SK-N-SH treated with all-trans-retinoic acid at 6 μM for 48 hours (cell line): ENCODE results near the gene LHFPL5.

Source experiments
- ATAC-seq: fragments of 200-7000 bp; cut with Tn5 transposase; 3 replicates; pipeline ENCODE4 v1.9.1; 2020; ENCODE audit warnings: mild to moderate bottlenecking, moderate library complexity
- BACH2 ChIP-seq: fragments of 250-450 bp; sonication (Bioruptor Pico); IDR thresholded peaks from 2 replicates; pipeline ENCODE4 v1.9.0; 2021; ENCODE audit warnings: mild to moderate bottlenecking, borderline replicate concordance
- CSDC2 ChIP-seq: fragments of 250-450 bp; sonication (Bioruptor Pico); IDR thresholded peaks from 2 replicates; pipeline ENCODE4 v1.5.0; 2020; ENCODE audit warnings: mild to moderate bottlenecking, moderate library complexity
- ESRRG ChIP-seq: fragments of 250-450 bp; sonication (Bioruptor Pico); IDR thresholded peaks from 2 replicates; pipeline ENCODE4 v1.6.1; 2021; ENCODE audit warnings: mild to moderate bottlenecking
- GLIS3 ChIP-seq: fragments of 250-450 bp; sonication (Bioruptor Pico); IDR thresholded peaks from 2 replicates; pipeline ENCODE4 v1.5.0; 2020; ENCODE audit warnings: mild to moderate bottlenecking, moderate library complexity
- ISL1 ChIP-seq: fragments of 250-450 bp; sonication (Bioruptor Pico); IDR thresholded peaks from 2 replicates; pipeline ENCODE4 v2.1.2; 2022; ENCODE audit warnings: mild to moderate bottlenecking, moderate library complexity
- OSR1 ChIP-seq: fragments of 250-450 bp; sonication (Bioruptor Pico); IDR thresholded peaks from 2 replicates; pipeline ENCODE4 v1.8.0; 2022; ENCODE audit warnings: moderate library complexity, mild to moderate bottlenecking, inconsistent platforms
- PPARA ChIP-seq: fragments of 250-450 bp; sonication (Bioruptor Pico); IDR thresholded peaks from 2 replicates; pipeline ENCODE4 v1.5.0; 2020; ENCODE audit warnings: mild to moderate bottlenecking, borderline replicate concordance
- RARB ChIP-seq: fragments of 250-450 bp; sonication (Bioruptor Pico); IDR thresholded peaks from 2 replicates; pipeline ENCODE4 v1.8.0; 2021; ENCODE audit warnings: mild to moderate bottlenecking, moderate library complexity
- TCF4 ChIP-seq: fragments of 250-450 bp; sonication (Bioruptor Pico); IDR thresholded peaks from 2 replicates; pipeline ENCODE4 v1.8.0; 2021; ENCODE audit warnings: mild to moderate bottlenecking, moderate library complexity, borderline replicate concordance
- TOX ChIP-seq: fragments of 250-450 bp; sonication (Bioruptor Pico); IDR thresholded peaks from 2 replicates; pipeline ENCODE4 v1.8.0; 2021; ENCODE audit warnings: mild to moderate bottlenecking, moderate library complexity, borderline replicate concordance
- ZC3H10 ChIP-seq: fragments of 250-450 bp; sonication (Bioruptor Pico); IDR thresholded peaks from 2 replicates; pipeline ENCODE4 v1.5.1; 2021; ENCODE audit warnings: mild to moderate bottlenecking, moderate library complexity
- ZFP3 ChIP-seq: fragments of 250-450 bp; sonication (Bioruptor Pico); IDR thresholded peaks from 2 replicates; pipeline ENCODE4 v1.5.0; 2020; ENCODE audit warnings: mild to moderate bottlenecking, moderate library complexity
- ZFP30 ChIP-seq: fragments of 450-650 bp; formaldehyde crosslinking; IDR thresholded peaks from 2 replicates; pipeline ENCODE4 v1.5.0; 2022; ENCODE audit warnings: mild to moderate bottlenecking, moderate library complexity
- ZNF565 ChIP-seq: fragments of 450-650 bp; formaldehyde crosslinking; conservative IDR thresholded peaks from 2 replicates; pipeline ENCODE4 v1.5.0; 2020; ENCODE audit warnings: low read depth, mild to moderate bottlenecking, moderate library complexity
- ZNF8 ChIP-seq: fragments of 450-650 bp; formaldehyde crosslinking; IDR thresholded peaks from 2 replicates; pipeline ENCODE4 v1.5.0; 2020; ENCODE audit warnings: mild to moderate bottlenecking, moderate library complexity
- TF ChIP-seq, protein P1 (sequence below): fragments of 250-450 bp; sonication (Bioruptor Pico); IDR thresholded peaks from 2 replicates; pipeline ENCODE4 v1.5.0; 2020; ENCODE audit warnings: mild to moderate bottlenecking, moderate library complexity
- TF ChIP-seq, protein P2 (sequence below): fragments of 250-450 bp; sonication (Bioruptor Pico); IDR thresholded peaks from 2 replicates; pipeline ENCODE4 v1.8.0; 2021; ENCODE audit warnings: low read depth, mild to moderate bottlenecking, moderate library complexity, borderline replicate concordance
- TF ChIP-seq, protein P3 (sequence below): fragments of 250-450 bp; sonication (Bioruptor Pico); IDR thresholded peaks from 2 replicates; pipeline ENCODE4 v1.8.0; 2020; ENCODE audit warnings: mild to moderate bottlenecking, moderate library complexity, borderline replicate concordance
- TF ChIP-seq, protein P4 (sequence below): fragments of 250-450 bp; sonication (Bioruptor Pico); IDR thresholded peaks from 2 replicates; pipeline ENCODE4 v1.5.1; 2020; ENCODE audit warnings: low read depth, mild to moderate bottlenecking, moderate library complexity
- TF ChIP-seq, protein P5 (sequence below): fragments of 250-450 bp; sonication (Bioruptor Pico); IDR thresholded peaks from 2 replicates; pipeline ENCODE4 v1.5.1; 2021; ENCODE audit warnings: mild to moderate bottlenecking, moderate library complexity

The LHFPL5 gene

DNA sequence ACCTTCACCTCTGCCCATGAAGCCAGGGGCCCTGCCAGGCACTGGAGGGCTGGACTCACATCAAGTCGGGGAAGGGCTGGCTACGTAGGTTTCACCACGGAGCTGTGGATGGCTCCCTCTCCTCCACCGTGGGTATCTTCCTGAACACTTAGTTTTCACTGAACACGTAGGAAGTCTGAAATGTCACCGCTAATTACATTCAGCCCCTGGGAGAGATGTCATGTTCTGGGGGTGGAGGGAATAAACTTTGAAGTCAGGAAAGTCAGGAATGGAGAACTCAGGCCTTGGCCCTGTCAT lies 6.5 kb downstream of the LHFPL5 start (continued):
- TF ChIP-seq, protein P1, sequence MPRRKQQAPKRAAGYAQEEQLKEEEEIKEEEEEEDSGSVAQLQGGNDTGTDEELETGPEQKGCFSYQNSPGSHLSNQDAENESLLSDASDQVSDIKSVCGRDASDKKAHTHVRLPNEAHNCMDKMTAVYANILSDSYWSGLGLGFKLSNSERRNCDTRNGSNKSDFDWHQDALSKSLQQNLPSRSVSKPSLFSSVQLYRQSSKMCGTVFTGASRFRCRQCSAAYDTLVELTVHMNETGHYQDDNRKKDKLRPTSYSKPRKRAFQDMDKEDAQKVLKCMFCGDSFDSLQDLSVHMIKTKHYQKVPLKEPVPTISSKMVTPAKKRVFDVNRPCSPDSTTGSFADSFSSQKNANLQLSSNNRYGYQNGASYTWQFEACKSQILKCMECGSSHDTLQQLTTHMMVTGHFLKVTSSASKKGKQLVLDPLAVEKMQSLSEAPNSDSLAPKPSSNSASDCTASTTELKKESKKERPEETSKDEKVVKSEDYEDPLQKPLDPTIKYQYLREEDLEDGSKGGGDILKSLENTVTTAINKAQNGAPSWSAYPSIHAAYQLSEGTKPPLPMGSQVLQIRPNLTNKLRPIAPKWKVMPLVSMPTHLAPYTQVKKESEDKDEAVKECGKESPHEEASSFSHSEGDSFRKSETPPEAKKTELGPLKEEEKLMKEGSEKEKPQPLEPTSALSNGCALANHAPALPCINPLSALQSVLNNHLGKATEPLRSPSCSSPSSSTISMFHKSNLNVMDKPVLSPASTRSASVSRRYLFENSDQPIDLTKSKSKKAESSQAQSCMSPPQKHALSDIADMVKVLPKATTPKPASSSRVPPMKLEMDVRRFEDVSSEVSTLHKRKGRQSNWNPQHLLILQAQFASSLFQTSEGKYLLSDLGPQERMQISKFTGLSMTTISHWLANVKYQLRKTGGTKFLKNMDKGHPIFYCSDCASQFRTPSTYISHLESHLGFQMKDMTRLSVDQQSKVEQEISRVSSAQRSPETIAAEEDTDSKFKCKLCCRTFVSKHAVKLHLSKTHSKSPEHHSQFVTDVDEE (CRISPR knock-in tag) = no peak
- TF ChIP-seq ZC3H10 (CRISPR knock-in tag) (no peak), ESRRG (CRISPR knock-in tag) (no peak), GLIS3 (no peak)

DNA sequence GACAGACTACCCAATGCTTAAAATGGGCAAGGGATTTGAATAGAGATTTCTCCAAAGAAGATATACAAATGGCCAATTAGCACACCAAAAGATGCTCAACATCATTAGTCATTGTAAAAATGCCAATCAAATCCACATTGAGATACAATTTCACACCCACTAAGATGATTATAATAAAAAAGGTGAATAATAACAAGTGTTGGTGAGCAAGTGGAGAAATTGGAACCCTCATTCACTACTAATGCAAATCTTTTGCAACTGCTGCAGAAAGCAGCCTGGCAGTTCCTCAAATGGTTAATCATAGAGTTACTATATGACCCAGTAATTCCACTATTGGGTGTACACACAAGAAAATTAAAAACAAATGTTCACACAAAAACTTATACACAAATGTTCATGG lies 12.4 kb downstream of the LHFPL5 start:
- TF ChIP-seq CSDC2 (CRISPR knock-in tag) = no peak
- TF ChIP-seq ZNF8 (CRISPR knock-in tag) = no peak
- TF ChIP-seq ESRRG (CRISPR knock-in tag) = no peak
- no peak for TF ChIP-seq PPARA
- no peak for TF ChIP-seq ISL1 (CRISPR knock-in tag)
- TF ChIP-seq RARB = no peak
- no peak for TF ChIP-seq ZFP3 (CRISPR knock-in tag)
- TF ChIP-seq ZC3H10 (CRISPR knock-in tag) = no peak
- TF ChIP-seq, protein P2, sequence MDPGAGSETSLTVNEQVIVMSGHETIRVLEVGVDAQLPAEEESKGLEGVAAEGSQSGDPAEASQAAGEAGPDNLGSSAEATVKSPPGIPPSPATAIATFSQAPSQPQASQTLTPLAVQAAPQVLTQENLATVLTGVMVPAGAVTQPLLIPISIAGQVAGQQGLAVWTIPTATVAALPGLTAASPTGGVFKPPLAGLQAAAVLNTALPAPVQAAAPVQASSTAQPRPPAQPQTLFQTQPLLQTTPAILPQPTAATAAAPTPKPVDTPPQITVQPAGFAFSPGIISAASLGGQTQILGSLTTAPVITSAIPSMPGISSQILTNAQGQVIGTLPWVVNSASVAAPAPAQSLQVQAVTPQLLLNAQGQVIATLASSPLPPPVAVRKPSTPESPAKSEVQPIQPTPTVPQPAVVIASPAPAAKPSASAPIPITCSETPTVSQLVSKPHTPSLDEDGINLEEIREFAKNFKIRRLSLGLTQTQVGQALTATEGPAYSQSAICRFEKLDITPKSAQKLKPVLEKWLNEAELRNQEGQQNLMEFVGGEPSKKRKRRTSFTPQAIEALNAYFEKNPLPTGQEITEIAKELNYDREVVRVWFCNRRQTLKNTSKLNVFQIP (CRISPR knock-in tag) = no peak
- TF ChIP-seq, protein P1 (CRISPR knock-in tag) = no peak
- no peak for TF ChIP-seq ZFP30 (CRISPR knock-in tag)
- TF ChIP-seq, protein P3, sequence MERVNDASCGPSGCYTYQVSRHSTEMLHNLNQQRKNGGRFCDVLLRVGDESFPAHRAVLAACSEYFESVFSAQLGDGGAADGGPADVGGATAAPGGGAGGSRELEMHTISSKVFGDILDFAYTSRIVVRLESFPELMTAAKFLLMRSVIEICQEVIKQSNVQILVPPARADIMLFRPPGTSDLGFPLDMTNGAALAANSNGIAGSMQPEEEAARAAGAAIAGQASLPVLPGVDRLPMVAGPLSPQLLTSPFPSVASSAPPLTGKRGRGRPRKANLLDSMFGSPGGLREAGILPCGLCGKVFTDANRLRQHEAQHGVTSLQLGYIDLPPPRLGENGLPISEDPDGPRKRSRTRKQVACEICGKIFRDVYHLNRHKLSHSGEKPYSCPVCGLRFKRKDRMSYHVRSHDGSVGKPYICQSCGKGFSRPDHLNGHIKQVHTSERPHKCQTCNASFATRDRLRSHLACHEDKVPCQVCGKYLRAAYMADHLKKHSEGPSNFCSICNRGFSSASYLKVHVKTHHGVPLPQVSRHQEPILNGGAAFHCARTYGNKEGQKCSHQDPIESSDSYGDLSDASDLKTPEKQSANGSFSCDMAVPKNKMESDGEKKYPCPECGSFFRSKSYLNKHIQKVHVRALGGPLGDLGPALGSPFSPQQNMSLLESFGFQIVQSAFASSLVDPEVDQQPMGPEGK (CRISPR knock-in tag) = no peak
- no peak for TF ChIP-seq TOX (CRISPR knock-in tag)
- no peak for TF ChIP-seq TCF4 (CRISPR knock-in tag)
- no peak for TF ChIP-seq BACH2
- TF ChIP-seq OSR1 (CRISPR knock-in tag) = no peak
- TF ChIP-seq, protein P4, sequence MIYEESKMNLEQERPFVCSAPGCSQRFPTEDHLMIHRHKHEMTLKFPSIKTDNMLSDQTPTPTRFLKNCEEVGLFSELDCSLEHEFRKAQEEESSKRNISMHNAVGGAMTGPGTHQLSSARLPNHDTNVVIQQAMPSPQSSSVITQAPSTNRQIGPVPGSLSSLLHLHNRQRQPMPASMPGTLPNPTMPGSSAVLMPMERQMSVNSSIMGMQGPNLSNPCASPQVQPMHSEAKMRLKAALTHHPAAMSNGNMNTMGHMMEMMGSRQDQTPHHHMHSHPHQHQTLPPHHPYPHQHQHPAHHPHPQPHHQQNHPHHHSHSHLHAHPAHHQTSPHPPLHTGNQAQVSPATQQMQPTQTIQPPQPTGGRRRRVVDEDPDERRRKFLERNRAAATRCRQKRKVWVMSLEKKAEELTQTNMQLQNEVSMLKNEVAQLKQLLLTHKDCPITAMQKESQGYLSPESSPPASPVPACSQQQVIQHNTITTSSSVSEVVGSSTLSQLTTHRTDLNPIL (CRISPR knock-in tag) = no peak
- TF ChIP-seq, protein P5, sequence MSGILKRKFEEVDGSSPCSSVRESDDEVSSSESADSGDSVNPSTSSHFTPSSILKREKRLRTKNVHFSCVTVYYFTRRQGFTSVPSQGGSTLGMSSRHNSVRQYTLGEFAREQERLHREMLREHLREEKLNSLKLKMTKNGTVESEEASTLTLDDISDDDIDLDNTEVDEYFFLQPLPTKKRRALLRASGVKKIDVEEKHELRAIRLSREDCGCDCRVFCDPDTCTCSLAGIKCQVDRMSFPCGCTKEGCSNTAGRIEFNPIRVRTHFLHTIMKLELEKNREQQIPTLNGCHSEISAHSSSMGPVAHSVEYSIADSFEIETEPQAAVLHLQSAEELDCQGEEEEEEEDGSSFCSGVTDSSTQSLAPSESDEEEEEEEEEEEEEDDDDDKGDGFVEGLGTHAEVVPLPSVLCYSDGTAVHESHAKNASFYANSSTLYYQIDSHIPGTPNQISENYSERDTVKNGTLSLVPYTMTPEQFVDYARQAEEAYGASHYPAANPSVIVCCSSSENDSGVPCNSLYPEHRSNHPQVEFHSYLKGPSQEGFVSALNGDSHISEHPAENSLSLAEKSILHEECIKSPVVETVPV (CRISPR knock-in tag) = no peak
- no peak for ATAC-seq

DNA sequence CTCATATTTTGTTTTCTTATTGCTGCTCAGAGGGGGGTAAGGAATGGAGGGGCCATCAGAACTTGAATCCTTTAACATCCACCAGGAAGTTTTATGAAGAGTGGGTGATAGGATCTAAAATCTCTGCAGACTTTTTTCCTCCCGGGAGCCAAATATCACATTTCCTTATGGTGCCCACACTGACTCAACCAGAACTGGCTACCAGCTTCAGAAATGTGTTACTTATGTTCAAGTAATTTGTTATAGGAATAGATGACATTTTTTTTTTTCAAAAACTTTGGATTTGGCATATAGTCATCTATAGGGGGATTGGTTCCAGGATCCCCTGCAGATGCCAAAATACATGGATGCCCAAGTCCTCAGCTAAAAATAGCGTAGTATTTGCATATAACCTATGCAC lies 18.4 kb downstream of the LHFPL5 start:
- ATAC-seq = no peak
- TF ChIP-seq CSDC2 (CRISPR knock-in tag) = no peak
- no peak for TF ChIP-seq BACH2
- no peak for TF ChIP-seq ESRRG (CRISPR knock-in tag)
- TF ChIP-seq, protein P5 (CRISPR knock-in tag) = no peak
- no peak for TF ChIP-seq ZNF565 (CRISPR knock-in tag)
- TF ChIP-seq, protein P2 (CRISPR knock-in tag) = no peak
- TF ChIP-seq TOX (CRISPR knock-in tag) = no peak
